Measurements from ENCODE around the gene DHRS2. TPM values are rescaled to one million over a fixed set of nuclear protein-coding genes. Genes with fewer than 3 reads are reported as not detected.

The DHRS2 gene
- total and polyA plus RNA-seq, 2 of the 13 experiments (the other 11 are each of a cell fraction or from before 2014, with no cell fraction given) = 1,621 to 3,021 TPM

- TF ChIP-seq ZBTB40 (IDR thresholded peaks at IDR 0.05) (no peak), ZBTB40 (CRISPR knock-in tag; IDR thresholded peaks at IDR 0.05) (peak; percentile 69; the same call in 1 of the 2 replicates), ZBTB21 (CRISPR knock-in tag; IDR thresholded peaks at IDR 0.05) (no peak), ZNF383 (CRISPR knock-in tag; IDR thresholded peaks at IDR 0.05; ENCODE audit: borderline replicate concordance) (no peak), MED13 (CRISPR knock-in tag; IDR thresholded peaks at IDR 0.05) (no peak), SP140L (CRISPR knock-in tag; IDR thresholded peaks at IDR 0.05; ENCODE audit: borderline replicate concordance) (no peak), FOXA1 (IDR thresholded peaks at IDR 0.05) (no peak), FOXA1 (CRISPR knock-in tag; IDR thresholded peaks at IDR 0.05) (peak; percentile 78), ZNF75D (CRISPR knock-in tag; IDR thresholded peaks at IDR 0.05; ENCODE audit: borderline replicate concordance) (no peak), MXD3 (CRISPR knock-in tag; IDR thresholded peaks at IDR 0.05) (peak; percentile 5; the same call in 1 of the 2 replicates), CBFB (CRISPR knock-in tag; IDR thresholded peaks at IDR 0.05) (peak; percentile 58; the same call in 1 of the 2 replicates), HMGXB4 (CRISPR knock-in tag; IDR thresholded peaks at IDR 0.05; ENCODE audit: borderline replicate concordance in 1 of 2, low read depth in 1 of 2) (peak in 1 of 2 experiments; percentile 72; a peak in 1 of 4 replicates), RXRB (CRISPR knock-in tag; IDR thresholded peaks at IDR 0.05; ENCODE audit: borderline replicate concordance) (peak; percentile 94), ZGPAT (CRISPR knock-in tag; IDR thresholded peaks at IDR 0.05) (peak; percentile 95)
Observed at GRCh38 chr14:23602181-23603095, 33.7 kb upstream of the DHRS2 start (continued).

All from HepG2 (cell line).